Measurements from ENCODE around the gene SNCG.
"Not testable (repeated sequence)": the region's sequence is repeated elsewhere in the genome, so short reads cannot be mapped to it uniquely, and the experiment has no call there.

Gene SNCG

DNA sequence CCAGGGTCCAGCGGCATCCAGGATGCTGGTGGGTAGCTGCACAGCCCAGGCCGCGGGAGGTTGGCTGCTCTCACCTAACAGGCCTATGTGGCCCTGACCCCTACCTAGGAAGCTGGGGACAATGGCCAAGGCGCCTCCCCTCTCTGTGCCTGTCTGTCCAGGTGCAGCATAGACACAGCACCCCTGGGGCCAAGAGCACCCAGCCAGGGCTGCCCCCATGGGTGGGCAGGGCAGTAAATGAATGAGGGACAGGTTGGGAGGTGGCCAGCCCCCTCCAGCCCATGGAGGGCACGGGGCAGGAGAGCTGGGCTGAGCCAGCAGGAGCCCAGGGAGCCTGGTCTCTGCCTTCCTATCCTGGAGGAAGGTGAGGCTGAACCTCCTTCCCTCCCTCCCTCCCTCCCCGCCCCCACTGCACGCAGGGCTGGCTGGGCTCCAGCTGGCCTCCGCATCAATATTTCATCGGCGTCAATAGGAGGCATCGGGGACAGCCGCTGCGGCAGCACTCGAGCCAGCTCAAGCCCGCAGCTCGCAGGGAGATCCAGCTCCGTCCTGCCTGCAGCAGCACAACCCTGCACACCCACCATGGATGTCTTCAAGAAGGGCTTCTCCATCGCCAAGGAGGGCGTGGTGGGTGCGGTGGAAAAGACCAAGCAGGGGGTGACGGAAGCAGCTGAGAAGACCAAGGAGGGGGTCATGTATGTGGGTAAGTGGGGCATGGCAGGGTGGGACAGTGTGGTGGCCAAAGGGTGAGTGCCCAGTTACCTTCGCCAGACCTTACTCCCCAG lies at the start of gene SNCG:
Gene SNCG (plus strand): TSS at position 484 of the 785 bp plus-strand sequence. CDS start 99 bp downstream, at position 583.
- DNase-seq, result no peak

DNA sequence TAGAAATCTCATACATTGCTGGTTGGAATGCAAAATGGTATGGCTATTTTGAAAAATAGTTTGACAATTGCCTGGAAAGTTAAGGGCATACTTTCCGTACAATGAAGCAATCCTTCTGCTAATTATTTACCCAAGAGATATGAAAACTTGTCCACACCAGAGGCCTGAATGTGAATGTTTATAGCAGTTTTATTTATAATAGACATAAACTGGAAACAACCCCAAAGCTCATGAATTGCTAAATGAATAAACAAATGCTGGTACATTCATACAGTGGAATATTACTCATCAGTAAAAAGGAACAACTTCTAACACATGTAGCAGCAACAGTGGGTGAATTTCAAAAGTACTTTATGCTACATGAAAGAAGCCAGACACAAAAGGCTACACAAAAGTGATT lies 43.7 kb upstream of the SNCG start:
- DNase-seq, result no peak

DNA sequence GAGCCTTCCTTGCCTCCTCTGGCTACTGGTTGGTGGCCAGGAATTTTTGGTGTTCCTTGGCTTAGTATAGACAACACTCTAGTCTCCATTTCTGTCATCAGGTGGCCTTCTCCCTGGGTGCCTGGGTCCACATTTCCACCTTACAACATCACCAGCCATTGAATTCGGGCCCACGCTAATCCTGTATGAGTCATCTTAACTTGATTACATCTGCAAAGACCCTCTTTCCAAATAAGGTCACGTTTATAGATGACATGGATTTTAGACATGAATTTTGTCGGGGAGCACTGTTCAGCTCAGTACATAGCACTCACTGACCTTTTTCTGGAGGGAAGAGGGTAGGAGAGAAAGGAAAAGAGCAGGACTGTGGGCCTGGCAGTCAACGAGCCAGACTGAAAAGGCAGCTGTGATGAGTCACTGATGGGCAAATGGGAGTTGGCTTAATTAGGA lies 40.4 kb upstream of the SNCG start:
- DNase-seq, result no peak

DNA sequence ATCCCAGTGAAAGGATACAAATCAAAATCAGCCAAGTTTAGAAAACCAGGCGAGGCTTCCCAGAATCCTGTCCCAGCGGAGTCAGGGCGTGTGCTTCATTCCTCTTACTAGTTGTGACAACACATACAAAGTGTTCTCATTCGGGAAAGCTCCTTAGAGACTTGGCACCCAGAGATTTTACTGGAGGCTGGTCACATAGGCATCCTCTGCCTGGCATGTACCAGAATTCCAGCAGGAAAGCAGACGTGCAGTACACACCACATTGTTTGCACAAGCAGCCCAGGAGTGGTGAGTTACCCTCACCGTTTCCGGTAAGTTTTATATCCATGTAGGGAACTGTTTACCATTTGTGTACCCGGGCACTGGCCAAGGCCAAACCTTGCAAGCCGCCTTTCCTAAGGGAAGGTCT lies 35.8 kb upstream of the SNCG start:
- DNase-seq, result no peak

DNA sequence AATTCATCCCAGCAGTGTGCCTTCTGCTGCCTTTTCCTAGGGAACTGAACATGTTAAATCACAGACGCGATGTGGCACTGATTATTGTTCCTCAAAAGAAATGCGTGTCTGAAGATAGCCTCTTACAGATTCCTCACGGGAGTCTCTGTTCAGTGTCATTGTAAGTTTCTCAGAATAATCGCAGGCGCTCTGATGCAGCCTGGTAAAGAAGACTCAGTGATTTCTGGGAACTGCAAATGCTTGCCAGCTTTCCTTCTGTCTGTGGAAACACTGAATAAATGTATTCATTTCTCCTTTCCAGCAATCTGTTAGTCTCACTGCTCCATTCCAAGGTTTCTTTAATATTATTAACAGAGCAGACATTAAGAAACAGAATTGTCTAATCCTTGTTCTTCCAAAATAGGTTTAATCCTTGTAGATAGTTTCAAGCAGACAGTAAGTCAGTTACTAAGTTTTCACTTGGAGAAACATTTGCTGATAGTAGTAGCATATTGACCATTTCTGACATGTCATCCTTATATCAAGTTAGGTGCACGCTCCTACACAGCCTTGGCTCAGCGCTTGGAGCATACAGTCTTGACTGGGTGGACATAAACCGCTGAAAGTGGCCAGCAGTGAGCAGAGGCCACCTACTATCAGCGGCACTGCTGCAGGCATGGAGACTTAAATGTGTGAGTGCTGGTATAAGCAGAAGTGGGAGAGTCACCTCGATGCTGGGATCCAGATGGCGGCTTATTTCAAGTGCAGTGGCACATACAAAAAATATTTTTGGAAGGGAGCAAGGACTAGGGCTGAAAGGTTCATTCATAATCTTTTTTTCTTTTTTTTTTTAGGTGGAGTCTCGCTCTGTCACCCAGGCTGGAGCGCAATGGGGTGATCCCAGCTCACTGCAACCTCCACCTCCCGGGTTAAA lies 28.7 kb upstream of the SNCG start:
- no peak for DNase-seq

DNA sequence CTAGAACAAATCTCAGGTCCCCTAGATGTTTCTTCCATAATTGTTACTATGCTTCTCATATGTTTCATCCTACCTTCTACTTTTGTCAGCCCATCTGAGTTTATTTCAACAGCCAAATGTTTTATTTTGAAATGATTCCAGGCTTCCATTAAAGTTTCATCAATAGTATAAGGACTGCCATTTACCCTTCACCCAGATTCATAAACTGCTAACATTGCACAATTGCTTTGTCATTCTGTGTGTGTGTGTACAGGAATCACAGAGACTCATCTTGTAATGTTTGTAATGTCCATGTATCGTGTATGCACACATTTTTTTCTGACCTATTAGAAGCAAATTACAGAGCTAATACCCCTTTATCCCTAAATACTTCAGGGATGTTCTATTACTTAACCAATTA lies 26.5 kb upstream of the SNCG start:
- DNase-seq, result no peak

DNA sequence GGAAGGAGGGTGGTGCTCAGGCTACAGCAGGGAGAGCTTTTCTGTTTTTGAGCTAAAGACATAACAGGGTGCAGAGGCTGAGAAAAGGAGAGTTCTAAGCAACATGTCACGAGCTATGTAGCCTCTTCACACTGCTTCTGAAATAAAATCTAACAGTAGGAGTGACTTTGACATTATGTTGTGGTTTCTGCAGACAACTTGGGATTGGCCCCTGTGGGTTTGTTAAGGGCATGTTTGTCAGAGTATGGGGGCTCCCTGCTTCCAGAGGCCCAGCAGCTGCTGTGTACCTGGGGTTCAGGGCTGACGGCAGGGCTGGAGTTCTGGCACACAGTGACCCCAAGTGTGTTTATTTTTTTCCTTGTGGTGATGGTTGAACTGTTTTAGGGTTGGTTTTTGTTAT lies 25.7 kb upstream of the SNCG start:
- no peak for DNase-seq

DNA sequence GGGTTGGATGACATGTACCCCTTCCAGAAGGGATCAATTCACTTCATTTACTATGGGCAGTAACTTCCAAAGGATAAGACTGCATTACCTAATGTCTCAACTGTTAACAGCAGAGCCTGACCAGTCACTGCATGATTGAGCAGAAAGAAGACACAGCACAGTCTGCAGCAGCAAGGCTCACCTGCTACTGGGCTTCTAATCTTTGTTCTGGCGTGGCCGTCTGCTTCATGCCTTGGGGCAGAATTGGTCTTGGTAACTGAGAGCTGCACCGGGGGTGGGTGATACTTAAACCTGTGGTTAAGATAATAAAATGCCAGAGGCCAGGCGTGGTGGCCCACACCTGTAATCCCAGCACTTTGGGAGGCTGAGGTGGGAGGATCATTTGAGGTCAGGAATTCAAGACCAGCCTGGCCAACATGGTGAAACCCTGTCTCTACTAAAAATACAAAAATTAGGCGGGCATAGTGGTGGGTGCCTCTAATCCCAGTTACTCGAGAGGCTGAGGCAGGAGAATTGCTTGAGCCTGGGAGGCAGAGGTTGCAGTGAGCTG lies 24.2 kb upstream of the SNCG start:
- not testable (repeated sequence) for DNase-seq

DNA sequence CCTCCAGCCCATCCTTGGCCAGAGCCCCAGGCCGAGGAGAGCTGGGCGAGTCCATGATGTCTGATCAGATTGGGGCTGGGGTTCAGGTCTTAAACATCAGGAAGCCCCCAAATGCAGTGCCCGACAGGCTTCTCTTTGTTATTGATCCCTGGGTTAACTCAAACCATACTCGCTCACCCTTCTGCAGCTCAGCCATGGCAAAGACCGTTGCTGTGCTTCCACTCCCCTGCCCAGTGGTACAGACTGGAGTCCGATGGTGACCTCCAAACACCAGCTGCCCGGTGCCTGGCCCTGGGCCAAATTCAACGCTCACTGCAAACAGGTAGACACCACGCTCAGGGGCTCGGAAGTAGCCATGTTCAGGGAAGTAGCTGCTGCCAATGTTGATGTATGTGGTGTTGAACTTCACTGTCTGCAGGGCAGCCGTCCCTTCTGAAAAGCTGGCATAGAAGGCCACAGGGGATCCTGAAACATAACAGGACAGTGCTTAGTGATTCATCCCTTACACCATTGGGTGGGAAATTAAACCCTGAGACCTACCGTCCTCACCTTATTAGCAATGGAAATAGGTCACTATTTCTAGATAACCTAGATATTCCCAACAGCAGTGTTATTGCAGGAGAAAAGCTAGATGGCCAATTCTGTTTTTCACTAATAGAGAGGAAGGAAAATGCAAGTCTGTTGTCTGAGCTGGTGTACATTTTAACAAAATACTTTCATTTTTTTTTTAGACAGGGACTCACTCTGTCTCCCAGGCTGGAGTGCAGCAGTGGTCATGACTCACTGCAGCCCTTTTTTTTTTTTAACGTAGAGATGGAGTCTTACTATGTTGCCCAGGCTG lies 21.5 kb upstream of the SNCG start:
- no peak for DNase-seq

DNA sequence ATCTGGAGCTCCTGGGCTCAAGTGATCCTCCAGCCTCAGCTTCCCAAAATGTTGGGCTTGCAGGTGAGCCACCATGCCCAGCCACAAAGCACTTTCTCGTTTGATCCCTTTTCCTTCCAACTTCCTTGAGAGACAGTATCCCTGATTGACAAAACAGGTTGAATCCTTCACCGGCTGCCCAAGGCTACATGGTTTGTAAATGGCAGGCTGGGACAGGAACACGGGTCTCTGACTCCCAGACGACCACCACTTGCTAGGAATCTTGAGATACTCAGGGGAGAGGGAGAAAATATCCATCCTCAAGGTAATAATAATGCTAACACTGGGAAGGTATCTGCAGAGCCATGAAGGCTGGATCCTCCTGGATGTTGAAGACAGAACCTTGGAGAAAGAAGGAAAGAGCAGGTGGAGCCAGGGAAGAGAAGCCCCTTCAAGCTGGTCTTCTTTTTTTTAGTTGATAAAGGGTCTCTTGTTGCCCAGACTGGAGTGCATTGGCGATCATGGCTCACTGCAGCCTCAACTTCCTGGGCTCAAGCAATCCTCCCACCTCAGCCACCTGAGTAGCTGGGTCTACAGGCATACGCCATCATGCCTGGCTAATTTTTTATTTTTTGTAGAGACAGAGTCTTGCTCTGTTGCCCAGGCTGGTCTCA lies 20.8 kb upstream of the SNCG start:
- DNase-seq, result no peak

DNA sequence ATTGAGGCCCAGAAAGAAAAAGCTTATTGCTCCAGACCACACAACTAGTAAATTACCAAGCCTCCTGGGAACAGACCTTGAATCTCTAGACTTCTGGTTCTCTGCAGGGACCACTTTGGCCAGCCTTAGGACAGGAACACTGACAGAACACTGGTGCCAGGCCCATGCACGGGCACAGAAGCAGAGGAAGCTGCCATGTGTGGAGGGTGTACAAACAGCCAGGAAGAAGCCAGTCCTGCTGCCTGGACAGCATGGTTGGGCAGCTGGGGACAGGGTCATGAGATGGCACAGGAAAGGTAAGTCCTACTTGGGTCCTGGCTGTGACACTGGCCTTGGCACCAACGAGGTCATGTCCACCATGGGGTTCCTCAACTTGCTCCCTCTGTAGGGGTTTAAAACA lies 20.1 kb upstream of the SNCG start:
- DNase-seq, result no peak

DNA sequence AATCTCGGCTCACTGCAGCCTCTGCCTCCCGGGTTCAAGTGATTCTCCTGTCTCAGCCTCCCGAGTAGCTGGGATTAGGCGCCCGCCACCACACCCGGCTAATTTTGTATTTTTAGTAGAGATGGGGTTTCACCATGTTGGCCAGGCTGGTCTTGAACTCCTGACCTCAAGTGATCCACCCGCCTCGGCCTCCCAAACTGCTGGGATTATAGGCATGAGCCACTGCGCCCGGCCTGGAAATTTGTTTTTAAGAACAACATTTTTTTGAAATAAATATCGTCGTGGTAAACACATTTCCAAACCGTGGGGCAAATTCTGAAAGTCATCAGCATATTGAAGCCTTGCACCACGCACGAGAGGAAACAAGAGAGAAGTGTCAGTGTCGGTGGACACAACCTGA lies 18.3 kb upstream of the SNCG start:
- not testable (repeated sequence) for DNase-seq

DNA sequence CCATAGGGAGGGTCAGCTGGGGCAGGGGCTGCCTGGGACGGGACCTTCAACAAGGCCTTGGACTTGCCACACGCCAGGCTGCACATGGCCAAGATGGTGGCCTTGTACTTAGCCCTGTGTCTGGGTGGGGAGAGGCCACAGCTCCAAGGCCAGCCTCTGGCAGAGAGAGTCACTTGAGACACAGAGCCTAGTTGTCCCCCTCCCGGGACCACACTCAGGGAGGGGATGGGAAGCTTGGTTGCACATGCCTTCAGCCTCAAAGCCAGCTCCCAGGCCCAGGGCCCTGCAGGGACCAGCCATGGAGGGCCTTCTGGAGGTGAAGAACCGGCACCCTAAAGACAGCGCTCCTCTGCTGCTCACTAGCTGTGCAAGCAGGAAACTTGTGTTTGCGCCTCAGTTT lies 17.7 kb upstream of the SNCG start:
- DNase-seq, result no peak

DNA sequence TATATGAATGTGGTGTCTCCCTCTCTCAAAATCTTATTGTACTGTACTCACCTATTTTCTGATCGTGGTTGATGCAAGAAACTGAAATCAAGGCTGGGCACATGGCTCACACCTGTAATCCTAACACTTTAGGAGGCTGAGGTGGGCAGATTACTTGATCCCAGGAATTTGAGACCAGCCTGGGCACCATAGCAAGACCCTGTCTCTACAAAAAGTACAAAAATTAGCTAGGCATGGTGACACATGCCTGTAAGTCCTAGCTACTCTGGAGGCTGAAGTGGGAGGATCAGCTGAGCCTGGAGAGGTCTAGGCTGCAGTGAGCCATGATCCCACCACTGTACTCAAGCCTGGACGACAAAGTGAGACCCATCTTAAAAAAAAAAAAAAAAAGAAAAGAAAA lies 17.0 kb upstream of the SNCG start:
- DNase-seq, result no peak

DNA sequence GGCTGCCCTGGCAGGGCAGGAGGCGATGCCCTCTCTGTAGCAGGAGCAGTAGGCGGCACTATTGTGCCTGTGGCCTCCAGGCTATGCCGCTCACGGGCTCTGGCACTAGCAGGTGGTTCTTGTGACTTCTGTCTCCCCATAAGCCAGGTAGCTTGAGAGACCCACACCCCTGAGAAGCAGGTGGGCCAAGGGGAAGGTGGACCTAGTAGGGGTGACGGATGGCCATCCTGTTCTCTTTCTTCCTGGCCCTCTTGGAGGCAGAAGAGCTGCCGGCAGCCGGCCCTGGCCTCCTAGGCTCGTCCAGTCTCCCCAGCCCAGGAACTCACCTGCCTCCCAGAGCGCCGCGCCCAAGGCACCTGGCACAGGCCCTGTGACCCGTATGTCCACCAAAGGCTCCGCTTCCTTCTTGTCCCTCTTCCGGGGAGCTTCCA lies 16.4 kb upstream of the SNCG start:
- no peak for DNase-seq

DNA sequence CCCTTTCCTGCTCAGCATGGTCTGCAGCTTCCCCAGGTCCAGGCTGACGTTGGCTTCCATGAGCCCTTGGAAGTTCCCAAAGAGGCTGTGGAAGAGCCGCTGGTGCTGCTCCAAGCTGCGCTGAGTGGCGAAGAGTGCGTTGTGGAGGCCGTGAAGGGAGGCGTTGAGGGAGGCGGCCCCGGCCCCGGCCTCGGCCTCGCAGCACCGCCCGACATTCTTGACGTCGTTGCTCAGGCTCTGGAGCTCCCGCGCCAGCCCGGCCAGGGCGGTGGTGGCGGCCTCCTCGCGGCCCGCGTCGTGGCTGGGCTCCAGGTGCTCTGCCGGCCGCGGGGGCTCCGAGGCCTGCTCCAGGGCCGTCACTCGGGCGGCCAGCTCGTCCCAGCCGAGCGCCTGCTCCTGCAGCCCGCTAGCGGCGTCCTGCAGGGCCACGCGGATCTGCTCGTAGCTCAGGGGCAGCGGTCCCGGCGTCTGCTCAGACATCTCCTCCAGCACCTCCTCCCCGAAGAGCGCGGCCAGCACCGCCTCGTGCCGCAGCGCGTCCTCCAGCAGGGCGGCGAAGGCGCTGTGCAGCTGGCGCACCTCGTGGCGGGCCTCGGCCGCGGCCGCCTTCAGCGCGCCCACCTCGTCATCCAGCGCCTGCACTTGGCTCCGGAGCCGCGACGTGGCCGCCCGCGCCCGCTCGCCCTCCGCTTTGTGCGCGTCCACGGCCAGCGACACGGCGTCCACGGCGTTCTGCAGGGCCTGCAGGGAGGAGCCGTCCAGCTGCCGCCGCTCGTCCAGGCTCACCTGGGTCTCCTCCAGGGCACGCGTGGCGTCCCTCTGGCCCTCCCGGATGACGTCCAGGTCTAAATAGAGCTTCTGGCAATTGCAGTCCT lies 15.7 kb upstream of the SNCG start:
- DNase-seq, result no peak

DNA sequence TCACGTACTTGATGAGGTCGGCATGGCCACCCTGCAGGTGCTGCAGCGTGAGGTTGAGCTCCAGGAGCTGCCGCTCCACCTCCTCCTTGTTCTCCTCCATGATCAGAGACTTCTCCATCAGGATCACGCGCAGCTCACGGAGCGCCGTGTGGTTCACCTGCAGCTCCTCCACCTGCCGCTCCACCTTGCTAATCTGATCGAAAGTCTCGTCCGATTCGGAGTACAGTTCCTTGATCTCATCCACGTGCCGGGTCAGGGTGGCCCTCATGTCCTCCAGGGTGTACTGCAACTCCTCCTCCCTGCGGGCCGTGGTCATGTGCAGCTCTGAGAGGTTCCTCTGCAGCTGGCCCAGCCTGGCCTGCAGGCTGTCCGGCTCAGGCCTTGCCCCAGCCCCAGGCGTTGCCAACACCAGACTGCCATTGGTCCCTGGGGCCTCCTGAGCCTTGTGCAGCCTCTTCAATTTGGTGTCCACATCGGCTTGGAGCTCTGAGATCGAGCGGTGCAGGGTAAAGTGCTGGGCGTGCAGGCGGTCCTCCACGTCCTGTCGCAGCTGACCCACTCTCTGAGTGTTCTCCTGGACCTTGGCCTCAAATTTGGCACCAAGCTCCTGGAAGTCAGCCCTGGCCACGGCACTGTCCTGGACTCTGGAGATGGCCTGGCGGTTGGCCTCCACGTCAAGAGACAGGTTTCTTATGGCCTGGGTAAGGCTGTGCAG lies 14.9 kb upstream of the SNCG start:
- DNase-seq, result no peak

DNA sequence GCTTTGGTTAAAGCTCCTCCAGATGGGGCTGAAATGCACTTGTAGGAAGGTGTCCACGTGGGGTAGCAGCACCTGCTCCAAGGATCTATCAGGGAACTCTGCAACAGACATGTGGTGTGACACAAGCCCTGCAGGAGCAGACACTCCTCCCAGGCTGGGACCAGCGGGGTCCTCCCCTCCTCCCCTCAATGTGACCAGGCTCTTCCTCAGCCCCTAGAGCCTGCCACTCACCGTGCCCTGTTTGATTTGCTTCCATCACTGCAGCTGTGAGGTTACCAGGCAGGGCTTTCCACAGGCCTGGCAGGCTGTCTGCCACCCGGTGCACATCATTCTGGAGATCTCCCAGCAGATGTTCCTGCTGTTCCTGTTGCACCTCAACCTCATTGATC lies 14.4 kb upstream of the SNCG start:
- no peak for DNase-seq

DNA sequence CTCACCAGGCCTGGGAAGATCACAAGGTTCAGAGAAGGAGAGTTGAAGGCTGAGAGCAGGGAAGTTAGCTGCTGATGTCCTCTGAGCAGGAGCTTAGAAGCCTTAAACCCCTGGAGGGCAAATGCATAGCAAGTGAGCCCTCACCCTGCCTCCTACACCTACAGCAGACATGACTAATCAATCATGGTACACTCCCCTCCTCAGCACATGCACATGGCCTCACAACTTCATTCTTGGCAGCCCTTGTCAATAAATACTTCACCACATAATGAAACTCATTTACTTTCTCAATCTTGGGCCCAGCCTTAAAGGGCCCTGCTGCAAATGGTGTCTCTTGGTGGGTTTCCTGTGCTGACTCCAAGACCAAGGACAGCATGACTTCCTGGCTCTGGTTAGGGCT lies 13.9 kb upstream of the SNCG start:
- DNase-seq, result no peak

DNA sequence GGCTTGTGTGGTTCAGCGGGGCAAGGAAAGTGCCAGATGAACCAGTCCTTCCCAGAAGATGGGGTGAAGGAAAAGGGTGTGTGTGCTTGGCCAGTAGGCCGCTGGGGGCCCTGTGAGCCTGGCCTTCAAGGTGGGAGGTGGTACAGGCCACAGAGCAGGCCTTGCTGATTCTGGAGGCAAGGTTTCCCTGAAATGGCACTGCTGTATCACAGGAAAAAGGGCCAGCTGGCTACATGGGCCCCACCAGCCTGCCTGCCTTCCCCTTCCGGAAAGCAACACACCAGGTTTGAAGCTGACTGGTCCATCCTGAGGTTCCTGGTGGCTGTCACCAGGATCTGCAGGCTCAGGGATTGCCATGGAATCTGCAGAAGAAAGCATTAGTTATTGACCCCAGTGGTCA lies 13.5 kb upstream of the SNCG start:
- DNase-seq, result no peak
